Suprapubic skin (tissue), 4 donors: ENCODE data around the gene RNF223. TPM values are rescaled to one million over a fixed set of nuclear protein-coding genes. Genes with fewer than 3 reads are reported as not detected.

Source experiments
- DNase-seq, 2 donors: peaks; one replicate each; pipeline ENCODE4 v3.0.0-alpha.2; 2019; ENCODE audit warnings: low spot score in 2 of 2
- H3K27ac ChIP-seq: fragments of 200-600 bp; sonication (generic); one replicate; pipeline ENCODE4 v1.5.1; 2019
- H3K27me3 ChIP-seq: fragments of 200-600 bp; sonication (generic); one replicate; pipeline ENCODE4 v1.5.1; 2019
- H3K36me3 ChIP-seq: fragments of 200-600 bp; sonication (generic); one replicate; pipeline ENCODE4 v1.5.1; 2019
- H3K4me1 ChIP-seq: fragments of 200-600 bp; sonication (generic); one replicate; pipeline ENCODE4 v1.5.1; 2019
- H3K4me3 ChIP-seq: fragments of 200-600 bp; sonication (generic); one replicate; pipeline ENCODE4 v1.5.1; 2019; ENCODE audit warnings: mild to moderate bottlenecking
- H3K9me3 ChIP-seq: fragments of 200-600 bp; sonication (generic); one replicate; pipeline ENCODE4 v1.5.1; 2019
- CTCF ChIP-seq, 2 donors: fragments of 200-600 bp in 1 of 2; fragments of 450-650 bp in 1 of 2; sonication (generic) in 1 of 2; IDR thresholded peaks; one replicate each; pipeline ENCODE4 v1.5.1; 2016 to 2019; ENCODE audit warnings: antibody characterized with exemption in 2 of 2, mild to moderate bottlenecking in 1 of 2, moderate library complexity in 1 of 2
- EP300 ChIP-seq: sonication (generic); formaldehyde crosslinking; IDR thresholded peaks from one replicate; pipeline ENCODE4 v1.6.1; 2017; ENCODE audit warnings: antibody characterized with exemption
- POLR2A ChIP-seq, 2 donors: fragments of 450-650 bp; IDR thresholded peaks; one replicate each; pipeline ENCODE4 v1.6.1; 2017; ENCODE audit warnings: antibody characterized with exemption in 2 of 2, mild to moderate bottlenecking in 2 of 2, moderate library complexity in 2 of 2
- POLR2AphosphoS5 ChIP-seq, 3 donors: sonication (generic); formaldehyde crosslinking; IDR thresholded peaks; one replicate each; pipeline ENCODE4 v1.6.1; 2017; ENCODE audit warnings: antibody characterized with exemption in 3 of 3
- WGBS: methylation state at CpG from one replicate; pipeline ENCODE4 v1.1.5; 2018; 5-methylcytosine and 5-hydroxymethylcytosine counted together
- total RNA-seq, 4 donors: library from RNA; depleted of rRNA; stranded (reverse); fragments of >200 nt; gene quantifications; one replicate each; pipeline ENCODE4 v1.1.0, GENCODE V29; 2016

The RNF223 gene
- total RNA-seq, 4 donors from 2014 or later, result 1.8 to 4.9 (median 4.8) TPM

DNA sequence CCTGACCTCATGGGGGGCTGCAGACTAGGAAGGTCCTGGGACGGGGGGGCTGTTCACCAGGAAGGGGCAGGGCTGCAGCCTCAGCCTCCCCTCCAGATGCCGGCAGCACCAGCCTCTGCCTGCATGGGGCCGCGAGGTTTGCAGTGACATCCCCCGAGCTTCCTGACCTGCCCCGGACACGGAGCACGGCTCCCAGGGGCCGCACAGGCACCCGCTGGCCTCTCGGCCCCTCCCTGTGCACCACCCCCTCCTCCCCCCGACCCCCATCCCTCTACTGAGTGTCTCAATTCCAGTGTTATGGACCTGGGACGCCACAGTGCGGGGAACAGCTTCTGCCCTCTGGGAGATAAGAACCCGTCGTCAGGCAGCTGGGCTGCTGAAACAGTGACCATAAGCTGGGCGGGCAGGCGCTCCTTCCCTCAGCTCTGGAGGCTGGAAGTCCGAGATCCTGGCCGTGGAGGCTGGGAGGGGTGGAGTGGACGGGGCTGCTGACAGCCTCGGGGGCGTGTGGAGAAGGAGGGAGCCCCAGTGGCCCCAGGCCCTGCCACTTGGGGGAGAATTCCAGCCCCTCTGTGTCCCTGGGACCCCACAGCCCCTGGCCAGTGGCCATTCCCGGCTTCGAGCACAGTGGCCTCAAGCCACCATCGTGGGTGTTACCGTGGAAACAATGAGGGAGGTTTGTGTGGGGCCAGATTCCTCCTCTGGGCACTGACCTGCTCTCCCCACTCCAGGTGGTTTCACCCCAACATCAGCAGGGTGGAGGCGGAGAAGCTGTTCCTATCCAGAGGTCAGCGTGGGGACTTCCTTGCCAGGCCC lies 11.6 kb downstream of the RNF223 start:
- DNase-seq, result no peak
- Histone ChIP-seq H3K27ac (no peak overlapping the region), H3K36me3 (no peaks in the 10 kb centered on the region), H3K9me3 (no peaks in the 10 kb centered on the region), H3K4me1 (peaks cover 50% of the 10 kb centered on the region), H3K27me3 (peaks cover 87% of the 10 kb centered on the region), H3K4me3 (no peak overlapping the region)
- 53% methylated on average over 7 of the region's 29 CpGs for WGBS
- TF ChIP-seq EP300 (no peak), CTCF (IDR thresholded peaks at IDR 0.05) (no peak), POLR2A (IDR thresholded peaks at IDR 0.05) (no peak), POLR2AphosphoS5 (IDR thresholded peaks at IDR 0.05) (no peak)

- WGBS, result 25% methylated on average over 8 of the region's 18 CpGs
- H3K36me3 ChIP-seq, result no peaks in the 10 kb centered on the region
- peaks cover 87% of the 10 kb centered on the region for H3K27me3 ChIP-seq
- H3K4me1 ChIP-seq, result peaks cover 48% of the 10 kb centered on the region
- H3K9me3 ChIP-seq, result no peaks in the 10 kb centered on the region
- no peak overlapping the region for H3K4me3 ChIP-seq
- no peak overlapping the region for H3K27ac ChIP-seq
- no peak for DNase-seq
- TF ChIP-seq POLR2AphosphoS5 (IDR thresholded peaks at IDR 0.05), result no peak
- no peak for TF ChIP-seq POLR2A (IDR thresholded peaks at IDR 0.05)
- TF ChIP-seq EP300, result no peak
- no peak for TF ChIP-seq CTCF (IDR thresholded peaks at IDR 0.05)
Observed at GRCh38 chr1:1061682-1062345, 12.3 kb downstream of the RNF223 start.

GRCh38 chr1:1060281-1061000 lies 13.7 kb downstream of the RNF223 start:
- Histone ChIP-seq H3K27me3 (peaks cover 87% of the 10 kb centered on the region), H3K4me1 (peaks cover 48% of the 10 kb centered on the region), H3K36me3 (peaks cover under 1% of the 10 kb centered on the region), H3K4me3 (no peak overlapping the region), H3K9me3 (no peaks in the 10 kb centered on the region), H3K27ac (no peak overlapping the region)
- 49% methylated on average over 38 of the region's 38 CpGs for WGBS
- no peak for TF ChIP-seq POLR2A (IDR thresholded peaks at IDR 0.05)
- TF ChIP-seq EP300, result no peak
- TF ChIP-seq CTCF (IDR thresholded peaks at IDR 0.05), result no peak
- no peak for TF ChIP-seq POLR2AphosphoS5 (IDR thresholded peaks at IDR 0.05)
- no peak for DNase-seq

GRCh38 chr1:1059494-1060280 lies 14.4 kb downstream of the RNF223 start:
- WGBS, result 4% methylated on average over 52 of the region's 69 CpGs
- peaks cover 8% of the 10 kb centered on the region for H3K36me3 ChIP-seq
- DNase-seq, result peak in 1 of 2 donors; percentile 91

More at GRCh38 chr1:1059494-1060280, 14.4 kb downstream of the RNF223 start:
- Histone ChIP-seq H3K27me3 (peaks cover 83% of the 10 kb centered on the region), H3K27ac (no peak overlapping the region), H3K9me3 (no peaks in the 10 kb centered on the region), H3K4me3 (peak overlapping the region; percentile 57), H3K4me1 (peaks cover 48% of the 10 kb centered on the region)
- no peak for TF ChIP-seq CTCF (IDR thresholded peaks at IDR 0.05)
- no peak for TF ChIP-seq POLR2A (IDR thresholded peaks at IDR 0.05)
- TF ChIP-seq EP300, result no peak
- no peak for TF ChIP-seq POLR2AphosphoS5 (IDR thresholded peaks at IDR 0.05)
